ENCODE measurements around the gene PRKCG.
"Not testable (repeated sequence)": the region's sequence is repeated elsewhere in the genome, so short reads cannot be mapped to it uniquely, and the experiment has no call there.

Gene PRKCG

DNA sequence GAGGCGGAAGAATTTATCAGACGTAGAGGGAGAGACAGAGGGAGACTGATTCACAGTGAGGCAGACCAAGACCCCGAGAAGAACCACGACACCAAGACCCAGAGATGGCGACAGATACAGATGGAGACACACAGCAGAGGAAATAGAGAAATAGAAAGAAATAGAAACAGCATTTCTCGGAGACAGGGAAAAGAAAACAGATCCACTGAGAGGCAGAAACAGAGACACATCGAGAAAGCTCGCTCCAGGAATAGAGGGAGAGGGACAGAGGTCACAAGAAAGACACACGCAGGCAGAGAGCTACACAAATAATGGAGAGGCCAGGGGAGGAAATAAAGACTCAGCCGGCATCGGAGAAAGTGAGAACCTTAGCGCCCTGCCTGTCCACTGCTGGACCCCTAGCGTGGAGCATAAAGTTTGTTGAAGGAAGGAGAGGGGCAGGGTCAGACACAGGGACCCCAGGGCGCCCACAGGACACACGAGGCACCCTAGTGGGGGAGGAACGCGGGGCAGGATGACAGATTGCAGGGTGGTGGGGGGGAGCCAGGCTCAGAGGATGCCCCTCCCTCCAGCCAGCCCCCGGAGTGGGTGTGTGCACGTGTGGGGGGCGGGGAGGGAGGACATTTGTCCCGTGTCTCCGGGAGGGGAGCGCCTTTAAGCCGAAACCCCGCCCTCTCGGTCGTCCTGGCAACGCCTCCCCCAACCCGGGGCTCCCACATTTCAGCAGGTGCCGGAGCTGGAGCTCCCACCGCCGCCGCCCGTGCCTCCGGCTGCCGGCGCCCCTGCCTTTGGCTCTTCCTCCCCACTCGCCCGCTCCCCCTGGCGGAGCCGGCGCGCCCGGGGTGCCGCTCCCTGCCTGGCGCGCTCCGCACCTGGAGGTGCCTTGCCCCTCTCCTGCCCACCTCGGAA is at the start of gene PRKCG:
Gene PRKCG, plus strand, starts transcription at position 716 of the 909 bp plus-strand sequence. CDS start 298 bp downstream, outside the sequence.
- peak in 1 of 2 donors; percentile 25 for DNase-seq (ENCODE audit: low read depth in 2 of 2)

DNA sequence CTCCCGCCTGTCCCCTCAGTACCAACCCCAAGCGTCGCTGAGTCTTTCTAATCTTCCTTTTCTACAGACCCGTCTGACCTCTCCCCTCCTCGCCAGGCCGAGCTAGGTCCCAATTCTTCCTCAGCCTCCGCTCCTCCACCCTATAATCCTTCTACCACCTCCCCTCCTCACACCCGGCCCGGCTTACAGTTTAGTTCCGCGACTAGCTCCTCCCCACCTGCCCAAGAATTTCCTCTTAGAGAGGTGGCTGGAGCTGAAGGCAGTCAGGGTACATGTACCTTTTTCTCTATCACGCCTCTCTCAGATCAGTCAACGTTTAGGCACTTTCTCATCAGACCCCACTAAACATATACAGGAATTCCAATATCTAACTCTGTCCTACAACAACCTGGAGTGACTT is 49.1 kb upstream of the PRKCG start:
- not testable (repeated sequence) for DNase-seq (ENCODE audit: low read depth in 2 of 2)

DNA sequence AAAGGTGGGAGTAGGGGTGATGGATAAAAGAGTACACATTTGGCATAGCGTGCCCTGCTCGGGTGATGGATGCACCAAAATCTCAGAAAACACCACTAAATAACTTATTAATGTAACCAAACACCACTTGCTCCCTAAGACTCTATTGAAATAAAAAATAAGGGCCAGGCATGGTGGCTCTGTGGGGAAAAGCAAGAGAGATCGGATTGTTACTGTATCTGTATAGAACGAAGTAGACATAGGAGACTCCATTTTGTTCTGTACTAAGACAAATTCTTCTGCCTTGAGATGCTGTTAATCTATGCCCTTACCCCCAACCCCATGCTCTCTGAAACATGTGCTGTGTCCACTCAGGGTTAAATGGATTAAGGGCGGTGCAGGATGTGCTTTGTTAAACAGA is 43.6 kb upstream of the PRKCG start:
- not testable (repeated sequence) for DNase-seq (ENCODE audit: low read depth in 2 of 2)

DNA sequence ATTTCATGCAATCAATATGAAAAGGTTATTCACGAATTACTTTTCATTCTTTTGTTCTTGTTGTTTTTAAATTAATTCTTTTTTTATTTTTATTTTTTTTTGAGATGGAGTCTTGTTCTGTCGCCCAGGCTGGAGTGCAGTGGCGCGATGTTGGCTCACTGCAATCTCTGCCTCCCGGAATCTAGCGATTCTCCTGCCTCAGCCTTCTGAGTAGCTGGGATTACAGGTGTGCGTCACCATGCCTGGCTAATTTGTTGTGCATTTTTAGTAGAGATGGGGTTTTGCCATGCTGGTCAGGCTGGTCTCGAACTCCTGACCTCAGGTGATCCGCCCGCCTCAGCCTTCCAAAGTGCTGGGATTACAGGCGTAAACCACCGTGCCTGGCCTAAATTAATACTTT is 41.8 kb upstream of the PRKCG start:
- DNase-seq (ENCODE audit: low read depth in 2 of 2): not testable (repeated sequence)

DNA sequence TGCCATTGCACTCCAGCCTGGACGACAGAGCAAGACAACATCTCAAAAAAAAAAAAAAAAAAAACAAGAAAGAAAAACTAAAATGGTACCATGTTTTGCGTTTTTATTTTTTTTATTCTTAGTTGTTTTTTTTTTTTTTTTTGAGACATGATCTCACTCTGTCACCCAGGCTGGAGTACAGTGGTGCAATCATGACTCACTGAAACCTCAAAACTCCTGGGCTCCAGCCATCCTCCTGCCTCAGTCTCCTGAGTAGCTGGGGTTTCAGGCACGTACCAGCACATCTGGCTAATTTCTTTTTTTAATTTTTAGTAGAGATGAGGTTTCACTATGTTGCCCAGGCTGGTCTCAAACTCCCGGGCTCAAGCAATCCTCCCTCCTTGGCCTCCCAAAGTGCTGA is 41.1 kb upstream of the PRKCG start:
- DNase-seq (ENCODE audit: low read depth in 2 of 2): not testable (repeated sequence)

- no peak for DNase-seq (ENCODE audit: low read depth in 2 of 2)
These were observed 37.1 kb upstream of the PRKCG start for GRCh38 chr19:53844849-53845246.

GRCh38 chr19:53847555-53847954 is 34.4 kb upstream of the PRKCG start:
- no peak for DNase-seq (ENCODE audit: low read depth in 2 of 2)

GRCh38 chr19:53849237-53849676 is 32.7 kb upstream of the PRKCG start:
- DNase-seq (ENCODE audit: low read depth in 2 of 2): no peak

- DNase-seq (ENCODE audit: low read depth in 2 of 2): no peak
These were observed 28.3 kb upstream of the PRKCG start for GRCh38 chr19:53853707-53854106.

GRCh38 chr19:53864308-53864836 is 17.6 kb upstream of the PRKCG start:
- no peak for DNase-seq (ENCODE audit: low read depth in 2 of 2)

- DNase-seq (ENCODE audit: low read depth in 2 of 2): no peak
These were observed 16.5 kb upstream of the PRKCG start for GRCh38 chr19:53865523-53865917.

DNA sequence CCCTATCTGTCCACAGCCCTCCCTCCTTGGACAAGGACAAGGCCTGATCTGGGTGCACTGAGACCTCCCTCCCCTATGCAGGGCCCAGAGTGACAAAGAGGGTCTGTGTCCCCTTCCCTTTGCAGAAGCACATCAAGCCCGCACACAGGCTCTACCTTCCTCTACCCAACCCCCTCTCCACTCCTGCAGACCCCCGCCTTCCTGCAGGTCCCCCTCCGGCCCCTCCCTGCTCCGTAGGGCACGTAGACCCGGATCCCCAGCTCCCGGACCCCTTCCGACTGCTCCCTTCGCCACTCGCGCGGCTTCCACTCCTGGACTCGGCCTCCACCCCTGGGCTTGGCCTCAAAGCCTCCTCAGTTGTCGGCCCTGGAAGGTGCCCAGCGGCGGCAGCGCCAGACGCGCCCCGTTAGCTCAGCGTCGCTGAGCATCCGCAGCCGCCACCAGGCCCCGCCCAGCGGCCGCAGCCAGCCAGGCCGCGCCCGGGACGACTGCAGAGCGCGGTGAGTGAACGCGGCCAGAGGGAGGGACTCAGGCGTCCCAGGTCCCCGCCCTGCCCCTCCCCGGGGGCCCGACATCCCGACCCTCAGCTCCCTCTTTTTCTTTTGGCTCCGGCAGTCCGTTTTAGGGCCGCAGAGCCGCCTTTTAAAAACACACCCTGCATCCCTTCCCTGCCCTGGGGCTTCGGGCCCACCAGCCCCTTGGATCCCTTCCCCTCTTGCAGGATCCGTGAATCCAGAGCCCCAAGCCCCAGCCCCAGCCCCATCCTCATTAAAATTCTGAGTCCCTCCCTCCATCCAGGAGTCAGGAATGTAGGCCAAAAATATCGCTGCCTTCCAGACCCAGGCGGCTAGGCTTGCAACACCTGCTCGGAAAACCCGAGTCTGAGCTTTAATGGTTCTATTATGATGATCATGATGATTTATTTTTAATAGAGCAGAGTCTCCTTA is 15.8 kb upstream of the PRKCG start:
- peak; percentile 62 to 68 for DNase-seq (ENCODE audit: low read depth in 2 of 2)

DNA sequence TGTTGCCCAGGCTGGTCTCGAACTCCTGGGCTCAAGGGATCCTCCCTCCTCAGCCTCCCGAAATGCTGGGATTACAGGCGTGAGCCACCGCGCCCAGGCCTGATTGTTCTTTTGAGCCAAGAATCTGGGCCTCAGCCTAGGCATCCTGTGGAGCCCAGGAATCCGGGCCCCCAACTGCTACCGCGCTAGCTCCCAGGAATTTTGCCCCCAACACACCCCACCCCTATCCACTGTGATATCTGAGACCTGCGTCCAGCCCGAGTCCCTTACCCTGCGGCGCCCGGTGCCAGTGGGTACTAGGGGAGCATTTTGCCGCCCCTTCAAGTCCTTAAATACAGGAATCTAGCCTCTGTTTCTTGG is 15.2 kb upstream of the PRKCG start:
- DNase-seq (ENCODE audit: low read depth in 2 of 2): no peak

DNA sequence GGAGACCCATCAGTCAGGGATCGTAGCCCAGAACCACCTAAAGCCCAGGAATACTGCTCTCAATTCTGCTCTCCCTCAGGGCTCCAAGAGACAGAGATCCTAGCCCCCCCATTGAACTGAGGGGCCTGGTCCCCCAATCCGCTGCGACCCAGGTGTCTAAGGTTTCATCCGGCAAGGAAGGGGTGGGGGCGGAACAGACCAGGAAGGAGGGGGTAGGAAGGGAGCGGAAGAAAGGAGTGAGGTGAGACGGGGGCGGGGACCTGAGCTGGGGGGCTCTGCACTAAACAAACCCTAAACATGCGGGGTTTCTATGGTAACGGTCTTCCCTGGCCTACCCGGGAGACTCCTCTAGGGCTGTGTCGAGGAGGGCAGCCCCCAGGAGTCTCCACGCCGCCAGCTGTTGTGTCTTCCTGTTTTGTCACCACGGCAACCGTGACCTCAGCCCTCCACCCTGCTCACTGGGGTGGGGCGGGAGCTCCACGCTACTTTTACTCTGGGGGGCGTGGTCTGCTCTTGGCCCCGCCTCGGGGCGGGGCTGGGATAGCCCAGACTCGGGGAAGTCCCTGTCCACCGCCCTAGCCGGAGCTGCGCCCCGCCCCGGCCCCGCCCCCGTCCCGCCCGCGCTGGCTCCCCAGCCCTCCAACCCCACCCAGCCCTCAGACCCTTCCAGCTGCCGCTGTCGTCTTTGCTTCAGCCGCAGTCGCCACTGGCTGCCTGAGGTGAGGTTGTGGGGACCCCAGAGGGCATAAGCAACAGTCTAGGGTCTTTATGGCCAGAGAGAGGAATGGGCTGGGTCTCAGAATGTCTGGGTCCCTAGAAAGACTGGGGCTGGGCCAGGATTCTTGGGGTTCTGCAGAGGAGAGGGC is 14.5 kb upstream of the PRKCG start, which contains the start of gene MYADM:
Gene MYADM, plus strand, starts transcription at position 659 of the 866 bp plus-strand sequence. CDS start 5,647 bp downstream, outside the sequence.
- peak; percentile 98 for DNase-seq (ENCODE audit: low read depth in 2 of 2)

GRCh38 chr19:53868091-53868891 is 13.7 kb upstream of the PRKCG start:
- DNase-seq (ENCODE audit: low read depth in 2 of 2): no peak

GRCh38 chr19:53868892-53869804 is 12.8 kb upstream of the PRKCG start:
- peak; percentile 81 to 87 for DNase-seq (ENCODE audit: low read depth in 2 of 2)

GRCh38 chr19:53869805-53870484 is 12.1 kb upstream of the PRKCG start:
- not testable (repeated sequence) for DNase-seq (ENCODE audit: low read depth in 2 of 2)

DNA sequence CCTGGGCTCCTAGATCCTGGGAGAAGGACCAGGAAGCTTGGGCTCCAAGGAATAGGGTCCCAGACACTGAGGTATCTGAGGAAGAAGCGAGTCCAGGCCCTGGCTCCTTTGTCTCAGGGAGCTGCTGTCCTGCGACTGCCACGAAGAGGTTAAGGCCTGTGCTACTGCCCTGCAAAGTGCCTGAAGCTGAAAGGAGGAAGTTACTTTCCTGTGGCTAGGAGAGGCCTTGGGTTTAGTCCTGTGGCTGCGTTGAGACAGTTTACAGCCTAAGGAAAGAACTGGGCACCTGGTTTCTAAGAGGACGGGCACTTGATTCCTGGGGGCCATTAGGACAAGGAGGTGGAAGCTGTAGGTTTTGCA is 11.5 kb upstream of the PRKCG start:
- DNase-seq (ENCODE audit: low read depth in 2 of 2): no peak

- no peak for DNase-seq (ENCODE audit: low read depth in 2 of 2)
These were observed 10.5 kb upstream of the PRKCG start for GRCh38 chr19:53871454-53871853.

All from stimulated activated CD8-positive, alpha-beta memory T cell treated with anti-CD3 and anti-CD28 coated beads, Interleukin-15, amount 100 ng/mL, for 48 hours (primary cell).